SK-N-MC (cell line): ENCODE measurements around the gene LASP1.

ENCODE experiments used
- EZH2 ChIP-seq: fragments of 200-600 bp; sonication (generic); IDR thresholded peaks from one replicate; pipeline ENCODE4 v1.6.1; 2017; ENCODE audit warnings: antibody characterized with exemption
- POLR2AphosphoS5 ChIP-seq: IDR thresholded peaks from 2 replicates; pipeline ENCODE4 v1.6.1; 2012; ENCODE audit warnings: mild to moderate bottlenecking, low read depth, low read length, borderline replicate concordance

DNA sequence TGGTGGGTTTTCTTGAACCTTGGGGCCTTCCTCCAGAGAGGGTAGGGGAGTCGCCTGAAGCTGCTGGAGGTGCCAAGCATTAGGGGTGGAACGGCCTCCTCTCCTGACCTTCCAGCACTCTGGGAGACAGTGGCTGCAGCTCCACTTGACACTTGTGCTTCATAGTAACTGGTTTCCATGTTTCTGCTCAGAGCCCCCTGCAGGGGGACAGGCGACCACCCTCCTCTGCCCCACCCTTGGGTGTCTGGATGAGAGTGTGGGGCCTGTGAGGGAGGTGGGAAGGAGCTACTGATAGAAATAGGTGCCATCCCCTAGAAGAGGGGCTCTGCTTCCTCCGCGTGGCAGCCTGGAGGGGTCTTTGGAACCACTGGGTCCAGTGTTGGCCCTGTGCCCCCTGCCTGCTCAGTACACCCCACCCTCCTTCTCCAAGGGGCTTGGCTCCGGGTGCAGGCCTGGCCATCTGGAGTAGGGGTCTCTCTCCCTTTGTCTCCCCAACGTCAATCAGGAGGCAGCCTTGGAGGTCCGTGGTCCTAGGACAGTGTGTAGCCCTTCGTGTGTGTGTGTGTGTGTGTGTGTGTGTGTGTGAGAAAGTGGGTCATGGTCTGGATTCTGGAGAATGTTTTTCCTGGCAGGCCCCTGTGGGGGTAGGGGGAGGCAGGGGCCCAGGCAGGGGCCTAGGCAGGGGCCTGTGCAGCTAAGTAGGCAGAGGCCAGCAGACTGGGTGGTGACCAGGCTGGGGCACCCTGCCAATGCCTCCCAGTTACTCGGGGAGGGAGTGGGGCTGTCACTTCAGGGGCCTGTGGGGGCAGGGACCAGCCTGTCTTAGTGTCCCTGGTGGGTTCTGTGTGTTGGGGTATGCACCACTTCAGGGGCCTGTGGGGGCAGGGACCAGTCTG is 4.9 kb downstream of the LASP1 start:
- TF ChIP-seq POLR2AphosphoS5 (no peak), EZH2 (no peak)
